ENCODE data around the gene TANGO6. TPM values are rescaled to one million over a fixed set of nuclear protein-coding genes. Genes with fewer than 3 reads are reported as not detected.
A peak's percentile ranks its signal among the peaks of the same experiment; 100 is the strongest.

The TANGO6 gene
- total and polyA plus RNA-seq, 3 donors from 2014 or later, result 23.1 to 41.3 (median 39.4) TPM

DNA sequence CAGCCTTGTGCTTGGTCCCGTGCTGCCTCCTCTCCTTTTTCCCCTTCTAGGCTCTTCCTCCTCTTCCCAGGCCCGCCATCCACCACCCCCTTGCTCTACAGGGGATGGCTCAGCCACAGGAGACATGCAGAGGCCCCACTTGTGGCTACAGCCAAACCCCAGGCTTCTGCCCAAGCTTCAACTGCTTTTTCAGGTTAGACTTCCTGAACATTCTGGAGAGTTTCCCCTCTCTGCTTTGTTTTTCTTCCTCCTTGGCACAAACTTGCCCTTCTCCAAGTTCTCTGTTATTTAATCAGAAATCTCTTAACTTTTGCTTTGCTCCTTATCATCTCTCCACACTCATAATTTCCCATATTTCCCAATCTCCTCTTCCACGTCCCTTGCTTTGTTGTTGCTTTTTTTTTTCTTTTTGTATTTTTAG lies 243.8 kb downstream of the TANGO6 start:
- no peak overlapping the region for H3K27ac ChIP-seq
- H3K36me3 ChIP-seq (ENCODE audit: low read depth, missing control alignments), result no peaks in the 10 kb centered on the region
- no peak for DNase-seq
- intact Hi-C loops (cut with DNase I; ENCODE audit: low total_unique reads), result no loop called here
- TF ChIP-seq CTCF (IDR thresholded peaks at IDR 0.05) (no peak), POLR2A (IDR thresholded peaks at IDR 0.05) (no peak)
- no peaks in the 10 kb centered on the region for H3K27me3 ChIP-seq
- H3K4me1 ChIP-seq, result no peaks in the 10 kb centered on the region
- no peak overlapping the region for H3K4me3 ChIP-seq
- 67 to 80% methylated on average over 3 of the region's 3 CpGs for WGBS, 2 donors
- no peaks in the 10 kb centered on the region for H3K9me3 ChIP-seq

DNA sequence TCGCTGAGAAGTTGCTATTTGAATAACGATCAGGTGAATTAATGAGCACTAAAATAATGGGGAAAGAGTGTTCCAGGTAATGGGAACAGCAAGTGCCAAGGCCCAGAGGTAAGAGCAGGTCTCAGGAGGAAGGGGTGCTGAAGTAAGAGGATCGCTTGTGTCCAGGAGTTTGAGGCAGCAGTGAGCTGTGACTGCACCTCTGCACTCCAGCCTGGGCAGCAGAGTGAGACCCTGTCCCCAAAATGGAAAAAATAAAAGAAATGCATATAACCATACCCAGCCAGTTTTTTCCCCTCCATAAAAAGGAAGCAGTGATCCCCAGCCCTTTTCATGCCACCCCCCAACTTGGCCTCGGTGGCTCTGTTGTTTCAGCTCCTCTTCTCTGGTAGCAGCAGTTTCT lies 245.4 kb downstream of the TANGO6 start:
- no peak overlapping the region for H3K27ac ChIP-seq
- no peak overlapping the region for H3K4me3 ChIP-seq
- DNase-seq, result no peak
- peaks cover 6% of the 10 kb centered on the region for H3K4me1 ChIP-seq
- TF ChIP-seq POLR2A (IDR thresholded peaks at IDR 0.05) (no peak), CTCF (IDR thresholded peaks at IDR 0.05) (no peak)
- no peaks in the 10 kb centered on the region for H3K9me3 ChIP-seq
- no peaks in the 10 kb centered on the region for H3K36me3 ChIP-seq (ENCODE audit: low read depth, missing control alignments)
- 85 to 89% methylated on average over 4 of the region's 4 CpGs for WGBS, 2 donors
- intact Hi-C loops (cut with DNase I; ENCODE audit: low total_unique reads), result no loop called here
- H3K27me3 ChIP-seq, result no peaks in the 10 kb centered on the region

- WGBS, 2 donors, result 54 to 73% methylated on average over 14 to 16 of the region's 16 CpGs
- H3K4me3 ChIP-seq, result no peak overlapping the region
- H3K9me3 ChIP-seq, result no peaks in the 10 kb centered on the region
- H3K27me3 ChIP-seq, result no peaks in the 10 kb centered on the region
- intact Hi-C loops (cut with DNase I; ENCODE audit: low total_unique reads), result no loop called here
- peak; percentile 50 for DNase-seq
- H3K36me3 ChIP-seq (ENCODE audit: low read depth, missing control alignments), result no peaks in the 10 kb centered on the region
- H3K27ac ChIP-seq, result no peak overlapping the region
- no peak for TF ChIP-seq CTCF (IDR thresholded peaks at IDR 0.05)
- TF ChIP-seq POLR2A (IDR thresholded peaks at IDR 0.05), result no peak
- H3K4me1 ChIP-seq, result peaks cover 6% of the 10 kb centered on the region
These were observed 246.0 kb downstream of the TANGO6 start for GRCh38 chr16:69089091-69089910.

DNA sequence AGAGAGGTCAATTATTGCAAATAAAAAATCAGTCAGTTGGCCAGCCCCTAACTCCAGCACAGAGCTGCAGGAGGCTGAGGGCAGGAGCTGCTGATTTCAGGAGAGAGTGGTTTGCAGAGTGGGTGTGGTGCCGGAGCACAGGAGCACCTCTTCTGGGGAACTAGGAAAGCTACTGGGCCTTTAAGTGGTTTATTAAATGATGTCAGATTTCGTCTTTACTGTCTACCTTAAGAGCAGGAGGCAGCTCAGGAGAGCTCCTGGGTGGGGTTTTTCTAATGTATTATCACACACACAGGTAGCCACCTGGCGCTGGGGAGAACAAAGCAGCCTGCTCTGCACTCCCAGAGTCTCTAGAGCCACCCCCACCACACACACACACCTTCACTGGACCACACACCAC lies 250.6 kb downstream of the TANGO6 start:
- intact Hi-C loops (cut with DNase I; ENCODE audit: low total_unique reads), result no loop called here
- Histone ChIP-seq H3K9me3 (no peaks in the 10 kb centered on the region), H3K4me1 (peaks cover 6% of the 10 kb centered on the region), H3K27ac (no peak overlapping the region), H3K4me3 (no peak overlapping the region), H3K27me3 (no peaks in the 10 kb centered on the region), H3K36me3 (ENCODE audit: low read depth, missing control alignments) (no peaks in the 10 kb centered on the region)
- 83 to 84% methylated on average over 3 of the region's 3 CpGs for WGBS, 2 donors
- no peak for TF ChIP-seq POLR2A (IDR thresholded peaks at IDR 0.05)
- TF ChIP-seq CTCF (IDR thresholded peaks at IDR 0.05), result no peak
- DNase-seq, result no peak

DNA sequence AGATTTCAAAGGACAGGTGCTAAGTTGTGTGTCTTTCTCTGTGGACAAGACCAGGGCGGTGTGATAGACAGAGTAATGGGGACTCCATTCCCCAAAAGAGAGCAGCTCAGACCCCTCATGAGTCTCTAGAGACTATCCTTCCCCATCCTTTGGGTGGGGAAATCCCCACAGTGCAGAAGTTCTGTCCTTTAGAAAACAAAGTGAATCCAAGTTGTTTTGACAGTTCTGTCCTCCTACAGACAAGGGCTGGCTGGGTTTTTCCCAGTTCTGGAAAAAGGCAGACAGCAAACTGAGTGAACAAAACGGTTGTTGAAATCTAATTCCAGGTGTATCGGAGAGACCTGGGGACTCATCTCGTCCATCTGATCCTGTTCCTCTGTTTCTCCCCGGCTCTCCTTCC lies 251.2 kb downstream of the TANGO6 start:
- WGBS, 2 donors, result 78 to 81% methylated on average over 5 of the region's 5 CpGs
- peaks cover 6% of the 10 kb centered on the region for H3K4me1 ChIP-seq

More for the DNA sequence above, 251.2 kb downstream of the TANGO6 start:
- H3K27ac ChIP-seq, result no peak overlapping the region
- no peak overlapping the region for H3K4me3 ChIP-seq
- DNase-seq, result no peak
- TF ChIP-seq POLR2A (IDR thresholded peaks at IDR 0.05) (no peak), CTCF (IDR thresholded peaks at IDR 0.05) (no peak)
- no peaks in the 10 kb centered on the region for H3K27me3 ChIP-seq
- intact Hi-C loops (cut with DNase I; ENCODE audit: low total_unique reads), result no loop called here
- H3K36me3 ChIP-seq (ENCODE audit: low read depth, missing control alignments), result no peaks in the 10 kb centered on the region
- H3K9me3 ChIP-seq, result no peaks in the 10 kb centered on the region
